IMR-90 (cell line): ENCODE data around the gene HIVEP1. TPM values are rescaled to one million over a fixed set of nuclear protein-coding genes. Genes with fewer than 3 reads are reported as not detected.

ENCODE experiments used
- ATAC-seq: fragments of 200-7000 bp; cut with Tn5 transposase; 2 replicates; pipeline ENCODE4 v1.9.1; 2020; ENCODE audit warnings: low read depth, mild to moderate bottlenecking, moderate library complexity
- BruUV-seq: library from RNA; stranded (reverse); fragments of 400-500 nt; replicated peaks from 2 replicates; lab custom pipeline; 2021; lab: Mats Ljungman, UMichigan
- CTCF ChIA-PET: fragments of 300-600 bp; formaldehyde crosslinking; extraction: SDS; loops from one replicate; lab custom pipeline; 2021; ENCODE audit warnings: antibody characterized with exemption; lab: Yijun Ruan, JAX
- POLR2A ChIA-PET: fragments of 300-600 bp; sonication (Branson Sonifier 250); formaldehyde crosslinking; loops from one replicate; lab custom pipeline; 2022; ENCODE audit warnings: antibody characterized with exemption; ENCODE audit not compliant: unreplicated experiment; lab: Charles Lee
- DNase-seq: peaks from one replicate; pipeline ENCODE4 v3.0.0; 2013
- H2AFZ ChIP-seq: replicated peaks from 2 replicates; pipeline ENCODE3; 2013; ENCODE audit warnings: low read length, mild to moderate bottlenecking; ENCODE audit not compliant: poor library complexity
- H2AK5ac ChIP-seq: 2 replicates; pipeline ENCODE4 v1.6.1; 2013; ENCODE audit warnings: low read depth, low read length, inconsistent platforms
- H2AK9ac ChIP-seq: replicated peaks from 2 replicates; pipeline ENCODE3; 2013; ENCODE audit warnings: mild to moderate bottlenecking, low read depth, low read length, moderate library complexity; ENCODE audit not compliant: poor library complexity
- H2BK120ac ChIP-seq: 2 replicates; pipeline ENCODE4 v1.6.1; 2013; ENCODE audit warnings: low read depth, low read length, inconsistent platforms
- H2BK15ac ChIP-seq: 3 replicates; pipeline ENCODE4 v1.6.1; 2013; ENCODE audit warnings: low read depth, low read length, inconsistent platforms
- H2BK20ac ChIP-seq: 2 replicates; pipeline ENCODE4 v1.6.1; 2013; ENCODE audit warnings: low read depth, mild to moderate bottlenecking, inconsistent platforms, low read length, moderate library complexity
- H2BK5ac ChIP-seq: 2 replicates; pipeline ENCODE4 v1.6.1; 2013; ENCODE audit warnings: mild to moderate bottlenecking, low read depth, low read length, inconsistent platforms; ENCODE audit not compliant: poor library complexity, severe bottlenecking
- H3K14ac ChIP-seq: replicated peaks from 2 replicates; pipeline ENCODE4 v1.6.1; 2013; ENCODE audit warnings: low read depth, low read length, inconsistent platforms
- H3K18ac ChIP-seq: 2 replicates; pipeline ENCODE4 v1.6.1; 2013; ENCODE audit warnings: low read depth, low read length, control low read depth
- H3K23ac ChIP-seq: 2 replicates; pipeline ENCODE4 v1.6.1; 2013; ENCODE audit warnings: low read depth, low read length, inconsistent platforms
- H3K27ac ChIP-seq: 2 replicates; pipeline ENCODE4 v1.5.1; 2013; ENCODE audit warnings: mild to moderate bottlenecking, control low read depth, low read length; ENCODE audit not compliant: insufficient read depth
- H3K27me3 ChIP-seq: 2 replicates; pipeline ENCODE4 v1.6.1; 2013; ENCODE audit warnings: low read length; ENCODE audit not compliant: control insufficient read depth, insufficient read depth
- H3K36me3 ChIP-seq: 2 replicates; pipeline ENCODE4 v1.6.1; 2013; ENCODE audit warnings: low read length, mixed read lengths; ENCODE audit not compliant: control insufficient read depth, insufficient read depth
- H3K4ac ChIP-seq: 2 replicates; pipeline ENCODE4 v1.6.1; 2013; ENCODE audit warnings: low read depth, low read length, inconsistent platforms
- H3K4me1 ChIP-seq: 2 replicates; pipeline ENCODE4 v1.6.1; 2013; ENCODE audit warnings: low read length, mixed read lengths; ENCODE audit not compliant: control insufficient read depth, insufficient read depth
- H3K4me2 ChIP-seq: 2 replicates; pipeline ENCODE4 v1.6.1; 2013; ENCODE audit warnings: low read depth, mild to moderate bottlenecking, control low read depth, low read length, moderate library complexity
- H3K4me3 ChIP-seq: 2 replicates; pipeline ENCODE4 v1.5.1; 2013; ENCODE audit warnings: low read depth, mild to moderate bottlenecking, control low read depth, low read length, moderate library complexity; ENCODE audit not compliant: insufficient read depth
- H3K56ac ChIP-seq: 2 replicates; pipeline ENCODE4 v1.6.1; 2013; ENCODE audit warnings: low read length, inconsistent platforms; ENCODE audit not compliant: insufficient read depth; ENCODE audit errors: extremely low read depth
- H3K79me1 ChIP-seq, 2 experiments: 2 replicates each; pipeline ENCODE4 v1.6.1; 2013; ENCODE audit warnings: low read length in 2 of 2, inconsistent platforms in 1 of 2, low read depth in 1 of 2
- H3K9ac ChIP-seq: 2 replicates; pipeline ENCODE4 v1.6.1; 2013; ENCODE audit warnings: low read depth, low read length, control low read depth
- H3K9me1 ChIP-seq: 2 replicates; pipeline ENCODE4 v1.6.1; 2013; ENCODE audit warnings: low read length, inconsistent platforms; ENCODE audit not compliant: insufficient read depth
- H3K9me3 ChIP-seq: 2 replicates; pipeline ENCODE4 v1.6.1; 2013; ENCODE audit warnings: low read length; ENCODE audit not compliant: control insufficient read depth, insufficient read depth
- H4K20me1 ChIP-seq: 2 replicates; pipeline ENCODE4 v1.6.1; 2013; ENCODE audit warnings: low read length, inconsistent platforms; ENCODE audit not compliant: insufficient read depth
- H4K5ac ChIP-seq: 2 replicates; pipeline ENCODE4 v1.6.1; 2013; ENCODE audit warnings: mild to moderate bottlenecking, low read depth, low read length, control low read depth
- H4K8ac ChIP-seq, 2 experiments: 2 replicates each; pipeline ENCODE4 v1.6.1; 2013; ENCODE audit warnings: low read depth in 2 of 2, low read length in 2 of 2, control low read depth in 1 of 2, inconsistent platforms in 1 of 2
- H4K91ac ChIP-seq: 2 replicates; pipeline ENCODE4 v1.6.1; 2013; ENCODE audit warnings: low read depth, low read length, inconsistent platforms; ENCODE audit not compliant: insufficient read depth
- BHLHE40 ChIP-seq: fragments of 150-350 bp; IDR thresholded peaks from 2 replicates; pipeline ENCODE4 v1.6.1; 2016; ENCODE audit warnings: mild to moderate bottlenecking, low read depth, low read length
- CEBPB ChIP-seq: IDR thresholded peaks from 2 replicates; pipeline ENCODE4 v1.6.1; 2012; ENCODE audit warnings: low read depth, low read length, improper control_type of control experiment
- ELK1 ChIP-seq: fragments of 150-350 bp; IDR thresholded peaks from 2 replicates; pipeline ENCODE4 v1.6.1; 2016; ENCODE audit warnings: low read depth, mild to moderate bottlenecking, low read length, moderate library complexity, borderline replicate concordance
- MAZ ChIP-seq: IDR thresholded peaks from 2 replicates; pipeline ENCODE4 v1.6.1; 2012; ENCODE audit warnings: low read depth, mild to moderate bottlenecking, low read length, improper control_type of control experiment, moderate library complexity, borderline replicate concordance
- MXI1 ChIP-seq: IDR thresholded peaks from 2 replicates; pipeline ENCODE4 v1.6.1; 2012; ENCODE audit warnings: low read depth, mild to moderate bottlenecking, low read length, moderate library complexity, borderline replicate concordance
- NFE2L2 ChIP-seq: fragments of 150-350 bp; IDR thresholded peaks from 2 replicates; pipeline ENCODE4 v1.6.1; 2016; ENCODE audit warnings: low read depth, mild to moderate bottlenecking, low read length
- POLR2A ChIP-seq: IDR thresholded peaks from 2 replicates; pipeline ENCODE4 v1.6.1; 2012; ENCODE audit warnings: mild to moderate bottlenecking, low read depth, low read length
- RFX5 ChIP-seq: IDR thresholded peaks from 2 replicates; pipeline ENCODE4 v1.8.0; 2012; ENCODE audit warnings: low read depth, mild to moderate bottlenecking, low read length, moderate library complexity
- SMC3 ChIP-seq: fragments of 150-350 bp; IDR thresholded peaks from 2 replicates; pipeline ENCODE4 v1.6.1; 2016; ENCODE audit warnings: low read depth, mild to moderate bottlenecking, antibody characterized with exemption, low read length, moderate library complexity
- WGBS, 2 experiments: methylation state at CpG; one replicate each; pipeline versions ENCODE4 v1.1.5 to v1.1.7; 2013; ENCODE audit warnings: missing lambda C conversion rate in 2 of 2; ENCODE audit not compliant: insufficient read length in 1 of 2; ENCODE audit errors: extremely low coverage in 2 of 2; 5-methylcytosine and 5-hydroxymethylcytosine counted together
- dilution Hi-C: fragments of 300-500 bp; cut with HindIII; formaldehyde crosslinking; loops from one replicate; pipeline ENCODE4 v1.14.3; 2018; ENCODE audit warnings: low sequenced_read_pairs; ENCODE audit not compliant: unreplicated experiment
- in situ Hi-C: fragments of 300-500 bp; cut with MboI; formaldehyde crosslinking; loops from 3 replicates; pipeline ENCODE4 v1.14.3; 2019; ENCODE audit warnings: low sequenced_read_pairs, inconsistent platforms, mixed read lengths
- intact Hi-C: fragments of 100-400 bp; cut with micrococcal nuclease; formaldehyde crosslinking; loops from 2 replicates; pipeline ENCODE4 v1.10.0; 2022
- polyA plus RNA-seq, 3 experiments: library from polyadenylated mRNA; depleted of rRNA; stranded (reverse); fragments of >200 nt; gene quantifications; 2 replicates each; pipeline ENCODE4 v1.2.3, GENCODE V29; 2012; ENCODE audit warnings: low replicate concordance in 1 of 3
- total RNA-seq: library from RNA; depleted of rRNA; stranded (reverse); fragments of >200 nt; gene quantifications from 2 replicates; pipeline ENCODE4 v1.2.3, GENCODE V29; 2012

The HIVEP1 gene
- total and polyA plus RNA-seq, 2 of the 4 experiments (the other 2 are of a cell fraction): 13.0 to 17.2 TPM

- Histone ChIP-seq H2AK5ac (peak overlapping the region; percentile 39; the same call in 1 of the 2 replicates), H3K9ac (no peak overlapping the region), H4K8ac (no peak overlapping the region), H3K9me3 (no peaks in the 10 kb centered on the region), H3K56ac (no peak overlapping the region; the same call in 1 of the 2 replicates), H4K91ac (no peak overlapping the region), H3K9me1 (peaks cover 5% of the 10 kb centered on the region; the same call in 1 of the 2 replicates), H3K27me3 (no peaks in the 10 kb centered on the region), H3K4me3 (no peak overlapping the region), H3K18ac (no peak overlapping the region; the same call in 1 of the 2 replicates), H4K5ac (no peak overlapping the region; the same call in 1 of the 2 replicates), H3K79me1 (peaks cover 10 to 26% of the 10 kb centered on the region in 2 experiments; a peak in 2 of 4 replicates), H2BK120ac (no peak overlapping the region), H3K14ac (peak overlapping the region; percentile 11; the same call in 1 of the 2 replicates), H3K4me1 (peaks cover 6% of the 10 kb centered on the region), H3K27ac (no peak overlapping the region), H2BK15ac (no peak overlapping the region), H3K23ac (peak overlapping the region; percentile 53; the same call in 1 of the 2 replicates), H3K4ac (no peak overlapping the region), H3K36me3 (no peaks in the 10 kb centered on the region), H2AFZ (no peak overlapping the region), H2AK9ac (no peak overlapping the region), H4K20me1 (0 out of 2 replicates have a peak, but pooled peaks cover 3% of the 10 kb centered on the region), H2BK5ac (peak overlapping the region; percentile 50), H3K4me2 (no peak overlapping the region), H2BK20ac (no peak overlapping the region)
- intact Hi-C loops: no loop called here
- TF ChIP-seq ELK1 (no peak), POLR2A (no peak), CEBPB (no peak), RFX5 (no peak), MXI1 (no peak), NFE2L2 (no peak), MAZ (no peak), BHLHE40 (no peak), SMC3 (no peak)
- no TSS peak for BruUV-seq
- ATAC-seq (peak; percentile 42), DNase-seq (peak; percentile 30)
- in situ Hi-C loops: no loop called here
- POLR2A ChIA-PET: no interaction called here
- CTCF ChIA-PET: no interaction called here
- WGBS, 2 experiments: no CpG with 5 or more reads among the region's 4 CpGs
- dilution Hi-C loops: no loop called here
These were observed 87.7 kb downstream of the HIVEP1 start for GRCh38 chr6:12099623-12100338.
